Stimulated activated CD8-positive, alpha-beta memory T cell treated with anti-CD3 and anti-CD28 coated beads, Interleukin-7, amount 100 ng/mL, for 1 hour (primary cell): Measurements from ENCODE around the gene PTOV1.

Source experiments
- DNase-seq, 2 donors: peaks; one replicate each; pipeline ENCODE4 v3.0.0-alpha.2; 2020; ENCODE audit warnings: low read depth in 2 of 2

Gene PTOV1

DNA sequence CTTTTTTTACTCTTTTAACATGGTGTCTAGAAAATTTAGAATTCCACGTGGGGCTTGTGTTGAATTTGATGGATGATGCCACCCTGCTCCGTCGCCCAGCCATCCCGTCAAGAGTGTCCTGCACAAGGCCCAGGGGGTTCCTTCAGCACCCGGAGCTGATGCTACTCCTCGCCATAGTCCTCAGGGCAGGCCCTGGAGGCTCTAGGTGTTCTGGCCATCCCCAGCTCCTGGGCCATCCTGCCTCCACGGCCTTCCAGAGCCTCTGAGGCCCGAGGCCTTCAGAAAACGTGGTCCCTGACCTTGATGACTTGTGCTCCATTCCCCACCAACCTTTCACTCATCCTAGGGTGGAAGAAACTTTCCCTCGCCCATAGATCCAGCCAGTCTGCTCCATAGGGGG lies 22.9 kb downstream of the PTOV1 start:
- DNase-seq = no peak

- DNase-seq = no peak
These were observed 23.7 kb downstream of the PTOV1 start for GRCh38 chr19:49874503-49875157.

DNA sequence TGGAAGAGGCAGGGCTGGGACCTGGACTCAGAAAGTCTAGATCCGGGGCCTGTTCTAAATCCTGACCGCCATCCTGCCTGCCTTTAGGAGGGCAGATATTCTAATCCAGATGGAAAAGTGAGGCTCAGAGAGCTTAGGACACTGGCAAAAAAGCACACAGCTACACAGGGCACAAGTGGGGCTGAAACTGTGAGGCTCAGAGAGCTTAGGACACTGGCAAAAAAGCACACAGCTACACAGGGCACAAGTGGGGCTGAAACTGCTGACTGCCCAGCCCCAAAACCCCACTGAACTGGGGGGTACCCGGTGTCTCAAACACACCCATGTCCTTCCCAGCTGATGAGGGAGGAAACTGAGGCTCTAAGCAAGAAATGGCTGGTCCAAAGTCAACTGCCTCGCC lies 24.2 kb downstream of the PTOV1 start:
- DNase-seq = no peak

GRCh38 chr19:49875857-49876421 lies 25.0 kb downstream of the PTOV1 start:
- DNase-seq = peak in 1 of 2 donors; percentile 13

DNA sequence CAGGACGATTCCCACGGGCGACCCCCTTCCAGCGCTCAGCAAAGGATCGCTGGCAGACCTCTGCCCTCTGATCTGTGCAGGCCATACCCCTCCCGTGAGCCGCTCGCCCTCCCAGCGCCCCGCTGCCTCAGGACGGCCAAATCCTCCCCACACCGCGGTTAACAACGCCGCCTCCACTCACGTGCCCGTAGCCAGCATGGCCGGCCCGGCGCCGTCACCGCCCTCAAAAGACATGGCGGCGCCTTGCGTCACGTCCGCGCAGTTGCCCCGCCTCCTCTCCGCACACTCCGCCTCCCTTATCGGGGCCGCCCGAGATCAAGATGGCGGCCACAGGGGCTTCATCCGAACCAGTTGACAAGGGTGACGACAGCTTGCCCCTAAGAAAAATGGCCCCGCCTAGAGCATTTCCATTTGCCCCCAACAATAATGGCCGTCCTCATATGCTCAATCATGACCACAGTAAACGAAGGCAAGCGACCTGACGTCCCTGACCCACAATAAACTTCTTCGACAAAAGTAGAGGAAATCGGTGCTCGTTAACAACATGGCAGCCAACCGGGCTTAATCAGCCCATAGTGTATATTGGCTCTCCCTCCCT lies 25.6 kb downstream of the PTOV1 start:
- DNase-seq = peak; percentile 94

DNA sequence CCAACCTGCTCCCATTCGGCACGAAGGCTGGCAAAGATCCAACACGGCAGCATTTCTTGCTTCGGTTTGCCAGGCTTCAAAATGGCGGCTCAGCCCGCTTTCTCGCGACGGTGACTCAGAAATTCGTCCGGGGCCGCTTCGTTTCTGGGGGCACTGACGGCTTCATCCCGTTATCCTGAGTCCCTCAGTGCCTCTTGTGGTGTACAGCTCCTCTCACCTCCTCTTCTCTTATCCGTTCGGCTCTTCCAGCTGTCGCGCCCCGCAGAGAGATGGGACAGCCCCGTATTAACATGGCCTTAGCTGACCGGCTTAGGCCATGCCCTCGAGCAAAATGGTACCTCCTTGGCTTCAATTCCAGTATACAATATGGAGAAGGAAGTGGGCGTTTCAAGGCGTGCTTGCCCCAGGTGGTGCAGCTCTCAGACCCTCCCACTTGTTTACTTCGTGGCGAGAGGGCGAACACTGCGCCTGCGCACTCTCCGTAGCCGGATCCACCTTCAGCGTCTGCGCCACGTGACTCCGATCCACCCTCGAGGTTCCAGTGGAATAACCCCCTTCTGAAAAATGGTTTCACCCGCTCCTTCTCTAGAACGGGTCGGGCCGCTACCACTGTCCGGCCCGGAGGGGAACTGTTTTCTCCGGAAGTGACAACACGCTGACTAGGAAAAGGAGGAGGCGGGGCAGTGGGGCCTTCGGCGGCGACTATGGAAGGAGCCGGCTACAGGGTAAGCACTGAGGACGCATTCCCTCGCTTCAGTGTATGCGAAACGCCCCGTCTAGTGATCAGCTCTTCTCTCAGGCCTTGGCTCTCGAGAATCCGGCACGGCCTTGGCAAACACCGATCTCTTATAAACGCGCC lies 26.3 kb downstream of the PTOV1 start, which contains the start of the genes AKT1S1 and TBC1D17:
Gene AKT1S1, minus strand, starts transcription at position 336 of the 859 bp plus-strand sequence. CDS start 4,060 bp downstream, outside the sequence.
Gene TBC1D17, plus strand, starts transcription at position 683 of the 859 bp plus-strand sequence. Its CDS starts 22 bp downstream, at position 705.
- peak; percentile 94 to 96 for DNase-seq

DNA sequence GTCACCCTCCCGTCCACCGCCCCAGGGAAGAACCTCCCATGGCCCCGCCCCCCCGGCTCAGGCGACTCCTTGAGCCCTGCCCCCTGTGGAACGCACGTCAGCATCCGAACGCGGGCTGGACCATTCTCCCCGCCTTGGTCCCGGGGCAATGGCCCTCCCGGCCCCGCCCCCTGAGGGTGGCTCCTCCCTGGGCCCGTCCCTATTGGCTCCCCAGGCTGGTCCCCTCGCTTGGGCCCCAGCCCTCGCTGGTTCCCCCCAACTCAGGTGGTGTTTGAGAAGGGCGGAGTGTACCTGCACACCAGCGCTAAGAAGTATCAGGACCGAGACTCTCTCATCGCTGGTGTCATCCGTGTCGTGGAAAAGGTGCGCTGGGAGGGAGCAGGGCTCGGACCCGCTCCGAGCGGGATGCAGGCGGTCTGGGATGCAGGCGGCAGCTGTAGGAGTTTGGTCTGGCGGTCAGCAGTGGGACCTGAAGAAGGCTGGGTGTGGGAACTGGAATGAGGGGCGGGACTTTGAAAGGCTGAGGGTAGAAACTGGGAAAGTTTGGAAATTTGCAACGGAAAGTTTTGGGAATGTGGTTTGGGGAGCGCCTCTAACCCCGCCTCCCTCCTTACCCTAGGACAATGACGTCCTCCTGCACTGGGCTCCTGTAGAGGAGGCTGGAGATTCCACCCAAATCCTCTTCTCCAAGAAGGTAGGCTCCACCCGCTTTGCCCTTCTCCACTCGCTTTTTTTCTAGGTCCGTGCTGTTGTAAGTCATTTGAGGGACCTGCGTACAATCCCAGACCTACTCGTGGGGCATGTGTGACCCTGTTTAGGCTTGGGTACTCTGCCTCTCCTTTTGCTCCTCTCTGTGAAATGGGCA lies 27.2 kb downstream of the PTOV1 start:
- peak; percentile 92 to 94 for DNase-seq

GRCh38 chr19:49878744-49879070 lies 27.7 kb downstream of the PTOV1 start:
- DNase-seq = no peak

GRCh38 chr19:49879243-49879963 lies 28.4 kb downstream of the PTOV1 start:
- DNase-seq = no peak

DNA sequence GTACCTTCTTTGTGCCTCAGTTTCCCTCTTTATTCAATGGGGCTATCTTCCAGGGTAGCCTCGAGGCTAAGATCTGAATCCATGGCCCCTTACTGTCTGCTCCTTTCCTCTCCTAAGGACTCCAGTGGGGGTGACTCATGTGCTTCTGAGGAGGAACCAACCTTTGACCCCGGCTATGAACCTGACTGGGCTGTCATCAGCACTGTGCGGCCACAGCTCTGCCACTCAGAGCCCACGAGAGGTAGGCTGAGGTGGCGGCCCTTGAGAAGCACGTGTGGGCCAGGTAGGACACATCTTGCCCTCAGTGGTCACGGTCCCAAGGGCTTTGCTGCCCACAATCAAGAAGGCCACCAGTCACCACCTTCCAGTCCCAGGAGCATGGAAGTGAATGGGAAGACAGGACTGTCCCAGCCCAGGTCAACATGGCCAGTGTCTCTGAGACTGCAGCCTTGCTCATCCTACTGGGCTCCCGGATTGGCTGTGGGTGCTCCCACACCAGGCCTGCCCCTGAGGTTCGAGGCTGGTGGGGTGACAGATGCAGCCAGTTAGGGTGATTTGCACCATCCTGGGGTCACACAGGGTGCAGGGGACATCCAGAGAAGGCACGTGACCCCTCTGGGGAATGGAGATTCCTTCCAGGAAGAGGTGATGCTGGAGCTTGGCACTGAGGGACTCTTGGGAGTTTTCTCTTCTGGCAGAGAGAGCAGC lies 29.4 kb downstream of the PTOV1 start:
- DNase-seq = no peak

GRCh38 chr19:49881186-49881585 lies 30.2 kb downstream of the PTOV1 start:
- no peak for DNase-seq

DNA sequence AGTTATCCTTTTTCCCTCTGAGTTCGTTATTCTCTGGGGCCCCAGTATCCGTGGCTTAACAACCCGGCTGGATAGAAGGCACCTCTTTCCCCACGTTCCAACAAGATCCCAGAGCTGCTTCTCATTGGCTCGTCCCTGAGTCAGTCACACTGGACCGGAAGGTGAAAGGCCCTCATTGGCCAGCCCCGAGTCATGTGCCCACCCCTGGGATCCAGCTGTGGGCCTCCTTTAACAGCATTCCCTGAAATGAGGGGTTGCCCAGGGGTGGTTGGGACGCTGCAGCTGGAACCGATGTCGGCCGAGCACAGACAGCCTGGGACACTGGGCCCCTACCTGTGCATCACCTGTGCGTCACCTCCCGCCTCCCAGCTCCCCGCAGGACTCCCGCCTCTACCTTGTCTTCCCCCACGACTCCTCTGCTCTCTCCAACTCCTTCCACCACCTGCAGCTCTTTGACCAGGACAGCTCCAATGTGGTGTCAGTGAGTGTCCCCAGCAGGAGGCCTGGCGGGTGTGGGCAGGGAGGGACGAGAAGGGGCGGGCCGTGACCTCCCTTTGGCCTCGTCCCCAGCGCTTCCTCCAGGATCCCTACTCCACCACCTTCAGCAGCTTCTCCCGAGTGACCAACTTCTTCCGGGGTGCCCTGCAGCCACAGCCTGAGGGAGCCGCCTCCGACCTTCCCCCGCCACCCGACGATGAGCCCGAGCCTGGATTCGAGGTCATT lies 30.9 kb downstream of the PTOV1 start:
- no peak for DNase-seq

DNA sequence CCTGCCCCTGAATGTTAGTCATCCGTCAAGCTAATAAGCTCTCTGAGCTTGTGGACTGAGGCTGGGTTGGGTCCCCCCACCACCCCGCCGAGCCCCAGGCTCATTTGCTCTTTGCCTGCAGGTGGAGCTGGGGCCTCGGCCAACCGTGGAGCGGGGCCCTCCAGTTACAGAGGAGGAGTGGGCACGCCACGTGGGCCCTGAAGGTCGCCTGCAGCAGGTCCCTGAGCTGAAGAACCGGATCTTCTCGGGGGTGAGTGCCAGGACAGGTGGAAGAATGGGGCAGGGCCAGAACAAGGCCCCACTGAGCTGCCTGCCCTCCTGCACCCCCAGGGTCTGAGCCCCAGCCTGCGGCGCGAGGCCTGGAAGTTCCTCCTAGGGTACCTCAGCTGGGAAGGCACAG lies 31.7 kb downstream of the PTOV1 start:
- DNase-seq = no peak

GRCh38 chr19:49883094-49883493 lies 32.1 kb downstream of the PTOV1 start:
- no peak for DNase-seq

GRCh38 chr19:49884109-49884508 lies 33.1 kb downstream of the PTOV1 start:
- no peak for DNase-seq

DNA sequence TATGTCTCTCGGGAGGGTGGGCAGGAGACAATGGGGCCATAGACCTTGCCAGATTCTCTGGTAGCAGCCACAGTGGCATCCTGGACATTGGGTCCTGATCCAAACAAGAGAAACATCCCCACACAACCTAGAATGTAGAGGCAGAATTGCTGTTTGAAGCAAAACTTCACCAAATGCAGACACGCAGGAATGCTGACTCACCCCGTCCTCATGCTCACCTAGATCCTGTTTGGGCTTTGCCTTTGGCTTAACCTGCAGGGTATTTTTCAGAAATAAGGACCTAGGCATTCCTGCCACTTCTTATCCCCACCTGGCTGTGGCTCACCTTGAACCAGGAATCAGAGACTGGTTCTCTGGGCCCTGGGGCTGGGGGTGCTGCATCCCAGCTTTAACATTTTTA lies 33.8 kb downstream of the PTOV1 start:
- no peak for DNase-seq

GRCh38 chr19:49887037-49887664 lies 36.2 kb downstream of the PTOV1 start:
- DNase-seq = no peak

DNA sequence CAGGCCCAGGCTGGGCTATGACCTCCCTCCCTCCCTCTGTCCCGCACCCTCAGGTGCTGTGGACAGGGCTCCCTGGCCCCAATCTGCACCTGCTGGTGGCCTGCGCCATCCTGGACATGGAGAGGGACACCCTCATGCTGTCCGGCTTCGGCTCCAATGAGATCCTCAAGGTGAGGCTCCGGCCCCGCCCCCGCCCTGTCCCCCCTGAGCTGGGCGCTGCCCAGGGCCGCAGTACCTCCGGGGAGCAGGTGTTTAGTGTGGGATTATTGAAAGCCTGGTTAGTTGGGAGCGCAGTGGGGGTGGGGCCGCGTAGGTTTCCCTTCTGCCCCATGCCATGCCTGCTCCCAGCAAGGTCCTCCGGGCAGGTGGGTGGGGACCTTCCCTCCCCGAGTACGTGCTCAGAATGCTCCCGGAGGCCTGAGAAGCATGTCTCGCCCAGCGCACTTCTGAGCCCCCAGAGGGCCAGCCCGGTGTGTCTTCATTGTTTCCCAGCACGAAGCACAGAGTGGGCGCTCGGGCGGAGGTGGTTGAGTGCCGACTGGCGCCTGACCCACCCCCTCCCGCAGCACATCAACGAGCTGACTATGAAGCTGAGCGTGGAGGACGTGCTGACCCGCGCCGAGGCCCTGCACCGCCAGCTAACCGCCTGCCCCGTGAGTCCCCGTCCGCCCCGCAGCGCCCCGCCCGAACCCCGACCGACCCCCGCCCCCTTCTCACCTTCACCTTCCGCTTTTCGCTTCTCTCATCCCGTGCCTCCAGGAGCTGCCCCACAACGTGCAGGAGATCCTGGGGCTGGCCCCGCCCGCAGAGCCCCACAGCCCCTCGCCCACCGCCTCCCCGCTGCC lies 36.9 kb downstream of the PTOV1 start:
- no peak for DNase-seq
